PC-9 (cell line): ENCODE data around the gene ZNF710. TPM values are rescaled to one million over a fixed set of nuclear protein-coding genes. Genes with fewer than 3 reads are reported as not detected.

Experiments used
- BruUV-seq: library from RNA; stranded (reverse); fragments of 400-500 nt; replicated peaks from 2 replicates; lab custom pipeline; 2021; lab: Mats Ljungman, UMichigan
- CTCF ChIA-PET: fragments of 300-600 bp; sonication (Branson Sonifier 250); formaldehyde crosslinking; loops from one replicate; lab custom pipeline; 2022; ENCODE audit warnings: antibody characterized with exemption; lab: Charles Lee
- POLR2A ChIA-PET: fragments of 300-600 bp; sonication (Branson Sonifier 250); formaldehyde crosslinking; loops from one replicate; lab custom pipeline; 2022; ENCODE audit warnings: antibody characterized with exemption; ENCODE audit not compliant: unreplicated experiment; lab: Charles Lee
- DNase-seq, 2 experiments: peaks; one replicate each; pipeline versions ENCODE4 v3.0.0 to v3.0.0-alpha.2; 2015 to 2022; ENCODE audit warnings: mixed read lengths in 1 of 2
- H2AFZ ChIP-seq: fragments of 200-600 bp; sonication (generic); 2 replicates; pipeline ENCODE4 v1.8.1; 2017; ENCODE audit warnings: antibody characterized with exemption
- H3F3A ChIP-seq: fragments of 200-600 bp; sonication (generic); 2 replicates; pipeline ENCODE4 v1.8.1; 2017; ENCODE audit warnings: antibody characterized with exemption, mild to moderate bottlenecking, low read depth; ENCODE audit not compliant: insufficient read depth
- H3K27ac ChIP-seq: fragments of 200-600 bp; sonication (generic); 2 replicates; pipeline ENCODE4 v1.6.1; 2016; ENCODE audit warnings: mixed run types
- H3K27me3 ChIP-seq: fragments of 200-600 bp; sonication (generic); 2 replicates; pipeline ENCODE4 v1.6.1; 2016; ENCODE audit warnings: low read depth, mixed run types; ENCODE audit not compliant: insufficient read depth
- H3K36me3 ChIP-seq: fragments of 200-600 bp; sonication (generic); 2 replicates; pipeline ENCODE4 v1.6.1; 2016; ENCODE audit warnings: low read depth, mixed run types
- H3K4me1 ChIP-seq: fragments of 200-600 bp; sonication (generic); replicated peaks from 2 replicates; pipeline ENCODE4 v1.6.1; 2016; ENCODE audit warnings: mixed run types; ENCODE audit not compliant: insufficient read depth
- H3K4me2 ChIP-seq: fragments of 200-600 bp; sonication (generic); 2 replicates; pipeline ENCODE4 v1.6.1; 2017; ENCODE audit warnings: mixed run types
- H3K4me3 ChIP-seq: fragments of 200-600 bp; sonication (generic); 2 replicates; pipeline ENCODE4 v1.6.1; 2016; ENCODE audit warnings: mixed run types
- H3K79me2 ChIP-seq: fragments of 200-600 bp; sonication (generic); 2 replicates; pipeline ENCODE4 v1.6.1; 2017; ENCODE audit warnings: low read depth, mixed run types
- H3K9me2 ChIP-seq: fragments of 200-600 bp; sonication (generic); 2 replicates; pipeline ENCODE4 v1.8.1; 2017; ENCODE audit warnings: mild to moderate bottlenecking; ENCODE audit not compliant: insufficient read depth
- H3K9me3 ChIP-seq: fragments of 200-600 bp; sonication (generic); 2 replicates; pipeline ENCODE4 v1.8.1; 2016; ENCODE audit warnings: low read depth; ENCODE audit not compliant: insufficient read depth
- H4K20me1 ChIP-seq: fragments of 200-600 bp; sonication (generic); 2 replicates; pipeline ENCODE4 v1.8.1; 2017; ENCODE audit not compliant: insufficient read depth
- CTCF ChIP-seq: fragments of 200-600 bp; sonication (generic); conservative IDR thresholded peaks from 2 replicates; pipeline ENCODE4 v1.6.1; 2017; ENCODE audit warnings: mixed run types, antibody characterized with exemption, mild to moderate bottlenecking, moderate library complexity
- EZH2 ChIP-seq: fragments of 200-600 bp; sonication (generic); IDR thresholded peaks from 2 replicates; pipeline ENCODE4 v1.8.0; 2017; ENCODE audit warnings: antibody characterized with exemption, low read depth
- intact Hi-C: fragments of 100-400 bp; cut with micrococcal nuclease; formaldehyde crosslinking; loops from one replicate; pipeline ENCODE4 v1.10.0; 2022; ENCODE audit not compliant: unreplicated experiment
- total RNA-seq: library from RNA; stranded (reverse); gene quantifications from 2 replicates; pipeline ENCODE4 v1.2.3, GENCODE V29; 2021

ZNF710 gene
- total RNA-seq, 1 experiment from 2014 or later = 23.4 TPM

GRCh38 chr15:90078965-90079364 lies 77.8 kb downstream of the ZNF710 start:
- ChIA-PET POLR2A (no interaction called here), CTCF (no interaction called here)
- intact Hi-C loops = no loop called here

GRCh38 chr15:90079619-90080457 lies 78.7 kb downstream of the ZNF710 start:
- Histone ChIP-seq H3K36me3 (no peaks in the 10 kb centered on the region), H2AFZ (no peak overlapping the region), H3K79me2 (no peaks in the 10 kb centered on the region), H3F3A (peaks cover 17% of the 10 kb centered on the region; the same call in 1 of the 2 replicates), H3K4me3 (no peak overlapping the region), H3K4me1 (no peaks in the 10 kb centered on the region), H3K27ac (no peak overlapping the region), H3K27me3 (no peaks in the 10 kb centered on the region), H4K20me1 (no peaks in the 10 kb centered on the region), H3K9me3 (no peaks in the 10 kb centered on the region), H3K4me2 (no peak overlapping the region), H3K9me2 (no peaks in the 10 kb centered on the region)
- CTCF ChIA-PET = no interaction called here
- intact Hi-C loops = no loop called here
- DNase-seq = no peak
- POLR2A ChIA-PET = no interaction called here
- TF ChIP-seq CTCF = no peak
- no peak for TF ChIP-seq EZH2
- no TSS peak for BruUV-seq

More at GRCh38 chr15:90078965-90079364, 77.8 kb downstream of the ZNF710 start:
- Histone ChIP-seq H4K20me1 (no peaks in the 10 kb centered on the region), H3K27me3 (no peaks in the 10 kb centered on the region), H3K79me2 (no peaks in the 10 kb centered on the region), H2AFZ (no peak overlapping the region), H3K4me3 (no peak overlapping the region), H3K27ac (no peak overlapping the region), H3K36me3 (no peaks in the 10 kb centered on the region), H3K9me2 (no peaks in the 10 kb centered on the region), H3K9me3 (no peaks in the 10 kb centered on the region), H3K4me2 (no peak overlapping the region), H3K4me1 (no peaks in the 10 kb centered on the region), H3F3A (peaks cover 26% of the 10 kb centered on the region; the same call in 1 of the 2 replicates)
- no peak for TF ChIP-seq CTCF
- no peak for TF ChIP-seq EZH2
- DNase-seq = no peak
- BruUV-seq = no TSS peak

GRCh38 chr15:90080458-90080755 lies 79.3 kb downstream of the ZNF710 start:
- no peak overlapping the region for H3K4me2 ChIP-seq
- ChIA-PET CTCF (no interaction called here), POLR2A (no interaction called here)
- no peaks in the 10 kb centered on the region for H4K20me1 ChIP-seq
- no peak for TF ChIP-seq EZH2
- no peak for TF ChIP-seq CTCF
- H3K36me3 ChIP-seq = no peaks in the 10 kb centered on the region
- no peaks in the 10 kb centered on the region for H3K27me3 ChIP-seq
- H3K9me3 ChIP-seq = no peaks in the 10 kb centered on the region
- H3F3A ChIP-seq = peaks cover 12% of the 10 kb centered on the region; the same call in 1 of the 2 replicates
- intact Hi-C loops = no loop called here
- H3K9me2 ChIP-seq = no peaks in the 10 kb centered on the region
- no peaks in the 10 kb centered on the region for H3K79me2 ChIP-seq
- H2AFZ ChIP-seq = no peak overlapping the region
- H3K27ac ChIP-seq = no peak overlapping the region
- no peak for DNase-seq
- no peak overlapping the region for H3K4me3 ChIP-seq
- no peaks in the 10 kb centered on the region for H3K4me1 ChIP-seq
- BruUV-seq = no TSS peak
